Activated CD8-positive, alpha-beta memory T cell treated with anti-CD3 and anti-CD28 coated beads for 36 hours (primary cell): ENCODE data around the gene LDLRAD4. TPM values are rescaled to one million over a fixed set of nuclear protein-coding genes. Genes with fewer than 3 reads are reported as not detected.

ENCODE experiments used
- total RNA-seq, 2 experiments: library from RNA; stranded (reverse); gene quantifications; one replicate each; pipeline ENCODE4 v1.2.3, GENCODE V29; 2021

Gene LDLRAD4
- total RNA-seq, 2 experiments from 2014 or later, result 36.8 to 38.3 TPM

Other genes starting within 250 kb of the LDLRAD4 start
- 10 to 100 TPM; 23.8 TPM for gene CEP192, start 227.4 kb upstream of the LDLRAD4 start, total RNA-seq